Activated effector memory CD4-positive, alpha-beta T cell treated with anti-CD3 and anti-CD28 coated beads, Interleukin-2, amount 50 U/mL, for 16 hours (primary cell): ENCODE data around the gene GATAD2A.
"Not testable (repeated sequence)": the region's sequence is repeated elsewhere in the genome, so short reads cannot be mapped to it uniquely, and the experiment has no call there.

Source experiments
- DNase-seq: peaks from one replicate; pipeline ENCODE4 v3.0.0-alpha.2; 2020

GATAD2A gene

GRCh38 chr19:19468424-19469050, 63.1 kb downstream of the GATAD2A start:
- no peak for DNase-seq

- DNase-seq = no peak
Measured at GRCh38 chr19:19470579-19470978, 65.1 kb downstream of the GATAD2A start.

DNA sequence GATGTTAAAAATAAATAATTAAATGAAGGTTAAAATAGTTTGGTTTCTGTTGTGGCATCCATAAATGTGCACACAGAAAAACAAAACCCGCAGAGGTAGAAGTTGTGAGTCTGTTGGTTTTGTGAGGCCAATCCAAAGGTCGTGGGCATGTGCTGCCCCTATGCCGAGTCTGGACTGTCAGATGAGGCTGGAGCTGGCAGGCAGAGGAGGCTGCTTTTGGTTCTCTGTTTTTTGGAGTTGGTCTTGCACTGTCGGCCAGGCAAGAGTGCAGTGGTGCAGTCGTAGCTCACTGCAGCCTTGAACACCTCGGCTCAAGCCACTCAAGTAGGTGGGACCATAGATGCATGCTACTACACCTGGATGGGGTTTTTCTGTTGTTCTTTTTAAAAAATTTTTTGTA, 66.2 kb downstream of the GATAD2A start:
- DNase-seq = no peak

- not testable (repeated sequence) for DNase-seq
Measured at GRCh38 chr19:19472106-19472505, 66.6 kb downstream of the GATAD2A start.

DNA sequence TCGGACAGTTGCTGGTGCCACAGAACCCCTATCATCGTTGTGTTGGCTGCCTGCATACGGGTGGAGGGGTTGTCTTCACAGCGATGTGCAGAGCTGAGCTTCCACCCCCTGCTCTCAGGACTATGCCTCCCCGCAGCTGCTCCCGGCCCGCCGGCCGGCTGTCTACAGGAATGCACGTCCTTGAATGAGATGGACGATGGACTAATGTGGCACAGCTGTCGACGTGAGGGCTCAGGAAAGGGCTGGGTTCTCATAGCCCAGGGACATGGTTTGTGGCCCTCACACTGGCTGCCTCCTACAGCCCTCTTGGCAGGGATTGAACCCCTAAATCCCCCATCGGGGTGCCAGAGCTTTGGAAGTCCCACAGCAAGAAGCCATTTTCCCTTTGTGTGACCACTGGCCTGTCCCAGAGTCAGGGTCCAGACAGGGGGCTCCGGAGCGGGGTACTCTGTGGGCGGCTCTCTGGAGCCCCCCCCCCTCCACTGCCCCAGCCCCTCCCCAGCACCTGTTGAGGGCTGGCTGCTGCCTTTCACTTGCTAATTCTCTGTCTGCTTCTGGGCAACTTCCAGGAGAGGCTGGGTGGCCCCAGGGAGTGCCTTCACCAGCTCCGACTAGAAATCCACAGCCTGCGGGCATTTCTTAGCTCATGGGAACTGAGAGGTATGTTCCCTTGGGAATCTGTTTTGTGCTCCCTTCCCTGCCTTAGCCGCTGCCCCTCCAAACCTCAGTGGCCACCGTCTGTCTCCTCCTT, 69.7 kb downstream of the GATAD2A start:
- DNase-seq = no peak

- no peak for DNase-seq
Measured at GRCh38 chr19:19475849-19476828, 70.7 kb downstream of the GATAD2A start.

DNA sequence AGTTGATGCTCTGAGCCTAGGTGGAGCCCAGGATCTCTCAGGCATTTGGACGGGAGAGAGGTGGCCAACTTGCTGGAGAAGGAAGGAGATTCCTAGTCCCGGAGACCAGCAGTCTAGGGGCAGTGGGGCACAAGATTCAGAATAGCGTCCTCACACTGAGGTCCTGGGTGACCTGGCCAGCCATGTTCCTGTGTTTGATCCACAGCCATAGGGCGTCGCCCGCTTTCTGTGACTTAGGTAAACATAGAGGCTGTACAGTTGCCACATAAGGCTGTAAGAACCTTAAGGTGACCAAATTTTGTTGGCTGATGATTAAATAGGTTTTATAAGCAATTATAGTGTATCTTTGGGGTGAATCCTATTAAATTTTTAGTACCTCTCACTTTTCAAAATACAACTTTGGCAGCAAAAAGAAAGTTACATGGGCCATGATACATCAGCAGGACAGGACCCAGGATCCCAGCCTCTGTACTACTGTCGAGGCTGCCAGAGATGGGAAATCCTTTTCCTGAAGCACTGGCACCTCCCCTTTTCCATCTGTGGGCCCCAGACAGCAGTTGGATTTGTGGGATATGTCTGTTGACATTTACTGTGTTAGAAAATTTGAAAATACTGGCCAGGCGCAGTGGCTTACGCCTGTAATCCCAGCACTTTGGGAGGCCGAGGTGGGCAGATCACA, 72.4 kb downstream of the GATAD2A start:
- no peak for DNase-seq

- DNase-seq = no peak
Measured at GRCh38 chr19:19480688-19481087, 75.2 kb downstream of the GATAD2A start.

- DNase-seq = no peak
Measured at GRCh38 chr19:19482809-19483596, 77.5 kb downstream of the GATAD2A start.

DNA sequence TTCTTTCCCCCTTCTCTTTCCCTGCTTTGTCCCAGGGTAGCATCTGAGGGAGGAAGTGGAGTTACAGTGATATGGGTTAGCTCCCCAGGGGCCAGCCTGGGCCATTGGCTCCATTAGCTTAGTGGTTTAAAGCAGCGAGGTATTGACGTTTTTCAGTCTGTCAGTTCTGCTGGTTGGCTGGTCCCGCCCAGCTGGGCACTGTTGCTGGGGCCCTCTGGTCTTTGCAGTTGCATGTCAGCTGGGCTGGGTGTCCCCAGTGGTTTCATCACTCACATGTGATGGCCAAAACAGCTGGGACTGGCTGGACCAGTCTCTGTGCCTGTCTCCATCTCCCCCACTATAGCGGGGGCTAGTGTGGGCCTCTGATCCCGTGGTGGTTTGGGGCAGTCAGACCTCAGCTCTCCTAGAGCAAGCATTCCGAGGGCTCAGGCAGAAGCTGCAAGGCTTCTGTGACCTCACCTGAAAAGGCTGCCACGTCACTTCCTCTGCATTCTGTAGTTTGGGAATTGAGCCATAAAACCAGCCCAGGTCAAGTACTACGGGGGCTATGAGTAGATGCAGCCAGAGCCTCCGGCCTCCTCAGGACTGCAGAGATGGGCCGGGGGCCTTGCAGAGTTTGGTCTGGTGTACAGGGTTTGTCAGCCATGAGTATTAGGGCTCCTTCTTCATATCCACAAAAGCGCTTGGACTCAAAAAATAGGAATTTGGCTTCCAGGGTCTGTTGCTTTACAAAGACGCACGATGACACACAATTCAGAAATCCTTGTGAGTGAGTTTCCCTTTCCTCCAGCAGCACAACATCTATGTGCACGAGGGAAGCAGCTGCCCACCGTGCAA, 79.9 kb downstream of the GATAD2A start:
- DNase-seq = no peak

GRCh38 chr19:19485998-19486290, 80.5 kb downstream of the GATAD2A start:
- no peak for DNase-seq

- DNase-seq = no peak
Measured at GRCh38 chr19:19486343-19487076, 81.0 kb downstream of the GATAD2A start.

DNA sequence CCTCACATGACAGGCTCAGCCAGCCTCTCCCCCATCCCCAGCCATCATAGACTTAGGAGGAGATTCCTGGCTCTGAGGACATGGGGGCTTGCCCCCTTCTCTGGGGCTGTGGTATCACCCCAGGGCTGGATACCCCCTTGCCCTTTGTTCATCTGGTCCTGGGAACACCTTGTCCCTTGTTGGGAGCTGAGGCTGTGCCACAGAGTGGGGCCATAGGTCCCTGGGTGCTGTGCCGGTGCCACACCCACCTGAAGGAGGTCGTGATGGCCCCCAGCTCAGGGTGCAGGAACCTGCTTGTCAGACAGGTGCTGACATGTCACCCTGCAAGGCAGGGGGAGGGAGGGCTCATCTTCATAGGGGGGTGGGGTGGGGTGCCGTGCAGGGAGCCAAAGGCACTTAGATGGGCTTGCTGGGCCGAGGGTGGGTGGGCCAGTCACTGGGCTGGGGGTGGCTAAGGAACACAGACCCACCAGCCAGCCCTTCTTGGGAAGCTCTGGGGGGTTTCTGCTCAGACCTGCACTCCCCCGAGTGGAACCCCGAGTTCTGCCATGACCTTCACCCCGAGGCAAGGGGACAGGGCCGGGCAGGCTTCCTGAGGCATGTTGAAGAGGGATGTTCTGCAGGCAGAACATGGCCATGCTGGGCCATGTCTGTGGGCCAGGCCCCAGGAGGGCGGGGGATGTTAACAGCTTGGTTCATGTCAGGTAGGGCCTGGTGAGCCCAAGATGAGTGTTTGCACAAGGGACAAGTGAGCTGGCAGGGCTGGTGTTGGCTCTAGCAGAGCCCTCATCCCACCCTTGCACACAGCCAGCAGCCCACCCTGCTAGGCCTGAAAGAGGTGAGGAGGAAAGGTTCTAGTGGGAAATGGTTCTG, 81.8 kb downstream of the GATAD2A start:
- DNase-seq = no peak

DNA sequence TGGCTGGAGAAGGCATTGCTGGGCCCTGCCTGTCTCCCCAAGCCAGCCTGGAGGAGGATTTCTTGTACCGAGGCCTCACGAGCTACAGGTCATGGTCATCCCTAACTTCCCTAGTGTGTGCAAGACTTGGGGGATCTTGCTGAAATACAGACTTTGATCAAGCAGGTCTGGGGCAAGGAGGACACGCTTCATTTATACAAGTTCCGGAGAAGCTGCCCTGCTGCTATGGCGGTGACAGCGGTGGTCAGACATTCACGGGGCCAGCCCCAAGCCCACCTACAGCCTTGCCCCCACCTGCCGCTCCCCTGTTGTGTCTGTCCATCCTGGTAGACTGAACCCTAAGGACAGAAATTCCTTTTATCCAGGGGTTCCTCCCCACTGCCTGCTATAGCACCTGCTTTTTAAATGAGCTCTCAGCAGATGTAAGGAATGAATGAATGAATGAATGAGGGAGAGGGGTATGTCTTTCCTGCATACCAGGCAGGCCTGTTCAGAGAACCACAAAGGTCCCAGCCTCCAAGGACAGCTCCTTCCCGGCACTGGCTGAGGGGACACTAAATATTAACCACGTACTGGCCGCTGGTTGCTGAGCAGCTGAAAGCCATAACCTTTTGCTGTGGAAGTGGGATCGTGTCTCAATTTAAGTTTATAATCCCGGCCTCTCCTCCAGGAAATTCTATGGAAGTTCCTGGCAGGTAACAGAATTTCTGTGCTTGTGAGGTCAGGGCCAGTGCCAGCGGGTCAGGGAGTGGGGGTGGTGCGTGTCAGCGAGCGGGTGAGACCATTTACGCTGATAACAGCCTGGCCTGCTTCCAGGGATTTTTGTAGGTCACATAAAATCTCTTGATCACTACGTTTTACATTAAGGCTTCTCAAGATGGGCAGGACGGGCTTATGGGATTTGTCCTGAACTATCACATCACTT, 82.7 kb downstream of the GATAD2A start:
- no peak for DNase-seq

- DNase-seq = peak; percentile 96
Measured at GRCh38 chr19:19488875-19489690, 83.6 kb downstream of the GATAD2A start.

DNA sequence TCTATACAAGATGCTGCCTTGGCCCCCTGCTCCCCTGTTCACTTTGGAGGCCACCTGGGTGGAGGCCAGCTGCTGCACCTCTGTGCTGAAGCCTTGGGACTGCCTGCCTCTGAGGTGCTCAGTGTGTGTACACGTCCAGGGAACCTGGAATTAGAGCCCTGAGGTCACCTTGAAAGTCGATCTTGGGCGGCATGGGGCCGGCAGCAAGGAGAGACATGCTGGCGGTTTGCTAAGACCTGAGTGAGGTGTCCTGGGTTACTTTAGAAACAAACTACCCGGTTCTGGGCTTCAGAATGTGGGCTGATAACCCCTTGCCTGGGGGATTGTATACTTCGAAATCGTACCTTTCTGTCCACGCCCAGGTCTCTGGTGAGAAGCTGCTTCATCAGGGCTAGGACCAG, 84.3 kb downstream of the GATAD2A start:
- no peak for DNase-seq

DNA sequence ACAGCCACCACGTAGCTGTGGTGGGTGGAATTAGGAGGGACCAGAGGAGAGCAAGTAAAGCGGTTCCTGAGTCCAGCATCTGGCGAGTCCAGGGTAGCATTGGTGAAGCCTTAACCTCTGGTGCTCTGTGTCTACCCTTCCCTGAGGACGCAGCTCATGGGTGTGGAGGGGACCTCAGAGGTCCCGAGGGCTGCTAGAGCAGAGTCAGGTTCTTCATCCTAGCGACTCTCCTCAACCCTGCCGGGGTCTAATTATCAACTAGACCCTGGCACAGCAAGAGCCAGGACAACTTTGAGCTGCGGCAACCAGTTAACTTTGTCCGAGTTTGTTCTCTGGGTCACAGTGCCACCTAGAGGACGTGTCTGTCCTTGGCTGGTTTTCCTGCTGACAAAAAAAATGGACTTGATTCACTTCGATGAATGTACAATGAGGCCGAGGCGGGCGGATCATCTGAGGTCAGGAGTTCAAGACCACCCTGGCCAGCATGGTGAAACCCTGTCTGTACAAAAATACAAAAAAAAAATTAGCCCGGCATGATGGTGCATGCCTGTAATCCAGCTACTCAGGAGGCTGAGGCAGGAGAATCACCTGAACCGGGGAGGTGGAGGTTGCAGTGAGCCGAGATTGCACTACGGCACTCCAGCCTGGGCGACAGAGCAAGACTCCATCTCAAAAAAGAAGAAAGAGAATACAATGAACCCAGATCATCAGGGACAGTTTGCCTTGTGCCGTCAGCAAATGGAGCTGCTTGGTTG, 84.9 kb downstream of the GATAD2A start:
- DNase-seq = peak; percentile 92
